Measurements from ENCODE around the gene RPL36. TPM values are rescaled to one million over a fixed set of nuclear protein-coding genes. Genes with fewer than 3 reads are reported as not detected.

Gene RPL36
- 1,000 to 10,000 TPM; 1,238 to 1,320 TPM for total RNA-seq

DNA sequence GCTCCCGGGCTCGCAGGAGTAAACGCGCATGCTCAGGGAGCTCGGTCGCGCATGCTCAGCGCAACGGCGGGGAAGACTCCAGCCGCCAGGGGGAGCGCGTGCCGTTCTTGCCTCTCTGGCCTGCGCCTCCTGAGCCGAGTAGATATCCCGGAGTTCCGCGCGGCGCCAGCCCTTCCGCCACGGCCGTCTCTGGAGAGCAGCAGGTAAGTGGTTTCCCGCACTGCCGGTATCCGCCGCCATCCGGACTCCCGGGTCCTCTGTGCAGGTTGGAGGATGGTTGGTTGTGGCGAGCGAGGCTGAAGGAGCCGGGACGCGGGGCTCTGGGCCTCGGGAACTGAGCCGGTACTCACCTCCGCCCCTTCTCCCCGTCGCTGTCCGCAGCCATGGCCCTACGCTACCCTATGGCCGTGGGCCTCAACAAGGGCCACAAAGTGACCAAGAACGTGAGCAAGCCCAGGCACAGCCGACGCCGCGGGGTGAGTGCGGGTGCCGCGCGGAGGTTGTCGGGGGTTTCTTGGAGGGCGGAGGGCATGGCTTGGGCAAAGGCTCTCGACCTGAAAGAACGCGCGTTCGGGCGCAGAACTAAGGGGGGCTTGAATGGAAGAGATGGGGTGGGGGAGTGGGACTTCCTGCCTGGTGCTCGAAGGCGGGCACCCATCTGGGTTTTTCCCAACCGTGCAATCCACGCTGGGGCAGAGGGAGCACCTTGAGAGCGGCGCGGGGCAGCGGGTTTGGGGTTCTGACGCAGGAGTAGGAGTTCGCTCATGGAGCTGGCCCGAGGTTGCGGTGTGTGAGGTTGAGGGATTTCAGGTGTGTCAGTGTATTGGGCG is at the start of gene RPL36:
TSS of gene RPL36 (plus strand) at position 171 of the 830 bp plus-strand sequence. CDS start at position 384, 213 bp downstream.

DNA sequence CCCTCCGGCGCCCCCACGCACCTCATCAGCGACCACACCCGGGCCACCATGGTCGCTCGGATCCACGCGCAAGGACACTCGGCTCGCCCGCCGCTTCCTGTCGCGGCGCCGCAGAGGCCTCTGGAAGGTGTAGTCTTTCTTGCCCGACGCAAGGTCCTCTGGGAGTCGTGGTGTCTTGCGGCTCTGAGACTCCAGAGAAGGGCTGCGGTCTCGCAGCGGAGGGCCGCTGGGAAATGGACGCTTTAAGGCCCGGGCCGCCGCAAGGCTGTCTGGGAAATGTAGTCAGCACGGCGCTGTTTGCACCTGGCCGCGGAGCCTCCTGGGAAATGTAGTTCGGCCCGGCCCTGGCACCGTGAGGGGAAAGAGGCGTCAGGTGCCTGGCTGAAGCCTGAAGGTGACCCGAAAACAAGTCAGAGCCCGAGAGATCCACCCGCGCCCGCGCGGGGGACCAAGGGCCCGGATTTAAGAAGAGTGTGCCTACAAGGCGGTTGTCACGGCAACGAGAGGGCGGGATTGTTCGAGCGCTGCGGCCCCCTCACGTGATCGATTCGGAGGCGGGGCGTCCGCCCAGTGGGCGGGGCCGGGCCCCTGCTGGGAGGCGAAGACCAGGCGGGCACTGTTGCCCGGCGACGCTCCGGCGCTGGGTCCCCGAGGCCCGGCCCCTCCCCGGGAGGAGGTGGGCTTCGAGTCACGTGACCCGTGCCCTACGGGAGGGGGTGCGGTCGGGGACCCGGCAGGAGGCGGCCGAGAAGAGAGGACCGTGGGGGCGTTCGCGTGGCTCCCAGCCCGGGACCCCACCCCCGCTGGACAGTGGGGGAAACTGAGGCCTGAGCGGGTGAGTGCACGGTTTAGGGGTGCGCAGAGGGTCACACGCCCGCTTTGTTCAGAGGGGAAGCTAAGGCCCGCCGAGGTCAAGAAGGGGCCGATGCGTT is 9.4 kb upstream of the RPL36 start, which contains the start of the genes HSD11B1L and MICOS13:
TSS of gene HSD11B1L (plus strand) at position 591 of the 932 bp plus-strand sequence. CDS start 3,806 bp downstream, outside the sequence.
TSS of gene MICOS13 (minus strand) at position 80 of the 932 bp plus-strand sequence. CDS start at position 50, 30 bp downstream.

DNA sequence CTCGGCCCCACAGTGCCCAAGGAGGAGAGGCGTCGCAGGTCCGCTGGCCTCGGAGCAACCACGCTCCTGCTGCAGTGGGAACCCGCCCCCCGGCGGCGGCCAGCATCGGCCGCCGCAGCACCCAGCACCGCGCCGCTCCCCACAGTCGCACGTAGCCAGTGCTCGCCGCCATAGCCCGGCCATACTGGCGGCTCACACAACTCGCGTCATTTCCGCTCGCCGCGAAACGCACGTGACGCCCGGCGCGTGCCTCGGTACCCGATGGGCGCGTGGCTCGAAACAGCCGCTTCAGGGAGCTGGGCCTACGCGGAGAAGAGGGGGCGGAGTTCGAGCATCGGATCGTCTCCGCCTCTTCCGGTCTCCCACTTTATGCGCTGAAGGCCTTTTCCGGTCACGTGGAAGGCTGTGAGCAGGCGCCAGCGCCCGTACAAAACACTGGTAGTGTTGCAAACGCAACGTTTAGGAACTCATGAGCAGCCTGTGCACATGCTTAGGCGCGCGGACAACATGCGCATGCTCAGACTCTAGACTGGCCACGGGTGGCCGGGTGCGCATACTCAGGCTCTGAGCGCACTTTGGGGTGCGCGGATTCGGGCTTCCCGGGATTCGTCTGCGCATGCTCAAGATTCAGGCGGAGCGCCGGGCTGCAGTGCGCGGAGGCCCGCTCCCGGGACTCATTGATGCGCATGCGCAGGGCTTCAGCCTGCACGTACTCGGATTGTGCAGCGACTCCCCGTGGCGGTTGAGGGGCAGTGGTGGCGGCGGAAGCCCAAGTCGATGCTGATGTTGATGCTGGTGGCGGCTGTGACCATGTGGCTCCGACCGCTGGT is 30.1 kb downstream of the RPL36 start, which contains the start of the genes CATSPERD and LONP1:
TSS of gene CATSPERD (plus strand) at position 677 of the 830 bp plus-strand sequence. CDS start at position 778, 101 bp downstream.
TSS of gene LONP1 (minus strand) at position 186 of the 830 bp plus-strand sequence. CDS start at position 172, 14 bp downstream.

Other genes starting within 250 kb of the RPL36 start
- gene ZNRF4, start 234.9 kb upstream of the RPL36 start, total RNA-seq = not detected
- under 1 TPM; 0.36 to 0.55 TPM for gene TINCR, start 122.3 kb upstream of the RPL36 start, total RNA-seq
- gene SAFB2, start 67.5 kb upstream of the RPL36 start, total RNA-seq = 10 to 100 TPM; 82.8 to 84.2 TPM
- 100 to 1,000 TPM; 119 to 125 TPM for gene SAFB, start 67.2 kb upstream of the RPL36 start, total RNA-seq
- gene MICOS13, start 9.8 kb upstream of the RPL36 start, total RNA-seq = 10 to 100 TPM; 48.0 to 49.3 TPM
- gene HSD11B1L, start 9.3 kb upstream of the RPL36 start, total RNA-seq = 1 to 10 TPM; 2.5 to 2.7 TPM
- 10 to 100 TPM; 72.7 to 78.6 TPM for gene LONP1, start 29.9 kb downstream of the RPL36 start, total RNA-seq
- not detected for gene CATSPERD, start 30.3 kb downstream of the RPL36 start, total RNA-seq
- 1 to 10 TPM; 3.5 to 4.9 TPM for gene PRR22, start 94.5 kb downstream of the RPL36 start, total RNA-seq
- 10 to 100 TPM; 49.0 to 62.3 TPM for gene DUS3L, start 100.9 kb downstream of the RPL36 start, total RNA-seq
- under 1 TPM in 1 of 2 experiments, not detected in 1; 0.29 TPM for gene NRTN, start 114.8 kb downstream of the RPL36 start, total RNA-seq
- under 1 TPM; 0.18 to 0.22 TPM for gene FUT6, start 149.4 kb downstream of the RPL36 start, total RNA-seq
- not detected for gene FUT3, start 161.2 kb downstream of the RPL36 start, total RNA-seq
- gene FUT5, start 180.2 kb downstream of the RPL36 start, total RNA-seq = under 1 TPM in 1 of 2 experiments, not detected in 1; 0.19 TPM
- 100 to 1,000 TPM; 212 to 226 TPM for gene NDUFA11, start 213.5 kb downstream of the RPL36 start, total RNA-seq
- 10 to 100 TPM; 12.9 to 13.8 TPM for gene VMAC, start 214.6 kb downstream of the RPL36 start, total RNA-seq
- 10 to 100 TPM; 22.1 to 24.3 TPM for gene CAPS, start 224.0 kb downstream of the RPL36 start, total RNA-seq